Measurements from ENCODE around the gene ORM1.

DNA sequence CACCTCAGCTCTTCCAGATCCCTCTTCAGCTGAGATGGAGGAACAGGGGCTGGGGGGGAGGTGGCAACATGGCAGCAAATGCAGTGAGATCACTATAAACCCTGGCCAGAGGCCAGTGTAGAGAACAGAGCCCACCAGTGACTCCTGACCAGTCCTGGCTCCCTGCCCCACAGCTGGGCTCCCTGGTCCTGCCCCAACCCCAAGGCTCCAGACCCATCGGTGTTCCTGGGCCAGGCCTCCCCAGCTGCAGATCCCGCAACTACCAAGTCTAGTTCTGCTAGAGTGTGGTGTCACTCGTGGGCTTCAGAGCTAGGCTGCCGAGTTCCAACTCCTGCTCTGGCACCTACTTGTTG is 48.0 kb downstream of the ORM1 start:
- TF ChIP-seq, protein P1, sequence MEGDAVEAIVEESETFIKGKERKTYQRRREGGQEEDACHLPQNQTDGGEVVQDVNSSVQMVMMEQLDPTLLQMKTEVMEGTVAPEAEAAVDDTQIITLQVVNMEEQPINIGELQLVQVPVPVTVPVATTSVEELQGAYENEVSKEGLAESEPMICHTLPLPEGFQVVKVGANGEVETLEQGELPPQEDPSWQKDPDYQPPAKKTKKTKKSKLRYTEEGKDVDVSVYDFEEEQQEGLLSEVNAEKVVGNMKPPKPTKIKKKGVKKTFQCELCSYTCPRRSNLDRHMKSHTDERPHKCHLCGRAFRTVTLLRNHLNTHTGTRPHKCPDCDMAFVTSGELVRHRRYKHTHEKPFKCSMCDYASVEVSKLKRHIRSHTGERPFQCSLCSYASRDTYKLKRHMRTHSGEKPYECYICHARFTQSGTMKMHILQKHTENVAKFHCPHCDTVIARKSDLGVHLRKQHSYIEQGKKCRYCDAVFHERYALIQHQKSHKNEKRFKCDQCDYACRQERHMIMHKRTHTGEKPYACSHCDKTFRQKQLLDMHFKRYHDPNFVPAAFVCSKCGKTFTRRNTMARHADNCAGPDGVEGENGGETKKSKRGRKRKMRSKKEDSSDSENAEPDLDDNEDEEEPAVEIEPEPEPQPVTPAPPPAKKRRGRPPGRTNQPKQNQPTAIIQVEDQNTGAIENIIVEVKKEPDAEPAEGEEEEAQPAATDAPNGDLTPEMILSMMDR (IDR thresholded peaks at IDR 0.05), result no peak
- TF ChIP-seq POLR2A (IDR thresholded peaks at IDR 0.05) (no peak), POLR2AphosphoS5 (IDR thresholded peaks at IDR 0.05) (no peak), EP300 (IDR thresholded peaks at IDR 0.05) (no peak)
